ENCODE measurements around the gene NOP58. TPM values are rescaled to one million over a fixed set of nuclear protein-coding genes. Genes with fewer than 3 reads are reported as not detected.
A peak's percentile ranks its signal among the peaks of the same experiment; 100 is the strongest.
"Not testable (repeated sequence)": the region's sequence is repeated elsewhere in the genome, so short reads cannot be mapped to it uniquely, and the experiment has no call there.

NOP58 gene
- total RNA-seq, result 60.1 TPM
- long read RNA-seq, partial matches to known transcripts, result 135 of 153 reads
- long read RNA-seq, other reads (novel, unspliced or antisense), result 13 of 153 reads

GRCh38 chr2:202265467-202266277, at the start of gene NOP58:
Gene NOP58 (plus strand): TSS chr2:202265763. CDS start chr2:202265942, 179 bp downstream.
- peak; percentile 95 for DNase-seq (ENCODE audit: low spot score)

GRCh38 chr2:202221873-202222272, 43.7 kb upstream of the NOP58 start:
- no peak for DNase-seq (ENCODE audit: low spot score)

GRCh38 chr2:202237787-202238233, 27.8 kb upstream of the NOP58 start:
- no peak for DNase-seq (ENCODE audit: low spot score)

GRCh38 chr2:202238234-202239197, 27.0 kb upstream of the NOP58 start, which contains the start of gene SUMO1:
Gene SUMO1 (minus strand): TSS chr2:202238597. CDS start chr2:202238451, 146 bp downstream.
- DNase-seq (ENCODE audit: low spot score), result peak; percentile 95

GRCh38 chr2:202247710-202248109, 17.9 kb upstream of the NOP58 start:
- not testable (repeated sequence) for DNase-seq (ENCODE audit: low spot score)

- no peak for DNase-seq (ENCODE audit: low spot score)
Observed at GRCh38 chr2:202249521-202250253, 15.9 kb upstream of the NOP58 start.

- no peak for DNase-seq (ENCODE audit: low spot score)
Observed at GRCh38 chr2:202251494-202251893, 14.1 kb upstream of the NOP58 start.

GRCh38 chr2:202261531-202261930, 4.0 kb upstream of the NOP58 start:
- DNase-seq (ENCODE audit: low spot score), result no peak

- DNase-seq (ENCODE audit: low spot score), result no peak
Observed at GRCh38 chr2:202267495-202267894, 1.9 kb downstream of the NOP58 start.

GRCh38 chr2:202269585-202269984, 4.0 kb downstream of the NOP58 start:
- DNase-seq (ENCODE audit: low spot score), result no peak

GRCh38 chr2:202270487-202270886, 4.9 kb downstream of the NOP58 start:
- no peak for DNase-seq (ENCODE audit: low spot score)

- DNase-seq (ENCODE audit: low spot score), result not testable (repeated sequence)
Observed at GRCh38 chr2:202276078-202276720, 10.6 kb downstream of the NOP58 start.

- no peak for DNase-seq (ENCODE audit: low spot score)
Observed at GRCh38 chr2:202278036-202278760, 12.6 kb downstream of the NOP58 start.

GRCh38 chr2:202278944-202279343, 13.4 kb downstream of the NOP58 start:
- no peak for DNase-seq (ENCODE audit: low spot score)

- no peak for DNase-seq (ENCODE audit: low spot score)
Observed at GRCh38 chr2:202286595-202286994, 21.0 kb downstream of the NOP58 start.

- DNase-seq (ENCODE audit: low spot score), result no peak
Observed at GRCh38 chr2:202289394-202290204, 24.0 kb downstream of the NOP58 start.

- no peak for DNase-seq (ENCODE audit: low spot score)
Observed at GRCh38 chr2:202290316-202290715, 24.8 kb downstream of the NOP58 start.

GRCh38 chr2:202290970-202291369, 25.4 kb downstream of the NOP58 start:
- no peak for DNase-seq (ENCODE audit: low spot score)

- DNase-seq (ENCODE audit: low spot score), result no peak
Observed at GRCh38 chr2:202299712-202300111, 34.1 kb downstream of the NOP58 start.

Measured in mesenteric fat pad (tissue), 1 donor.